ENCODE measurements around the gene LITAF. TPM values are rescaled to one million over a fixed set of nuclear protein-coding genes. Genes with fewer than 3 reads are reported as not detected.
"Not testable (repeated sequence)": the region's sequence is repeated elsewhere in the genome, so short reads cannot be mapped to it uniquely, and the experiment has no call there.

Gene LITAF
- total RNA-seq, 1 experiment from 2014 or later = 0.63 TPM

DNA sequence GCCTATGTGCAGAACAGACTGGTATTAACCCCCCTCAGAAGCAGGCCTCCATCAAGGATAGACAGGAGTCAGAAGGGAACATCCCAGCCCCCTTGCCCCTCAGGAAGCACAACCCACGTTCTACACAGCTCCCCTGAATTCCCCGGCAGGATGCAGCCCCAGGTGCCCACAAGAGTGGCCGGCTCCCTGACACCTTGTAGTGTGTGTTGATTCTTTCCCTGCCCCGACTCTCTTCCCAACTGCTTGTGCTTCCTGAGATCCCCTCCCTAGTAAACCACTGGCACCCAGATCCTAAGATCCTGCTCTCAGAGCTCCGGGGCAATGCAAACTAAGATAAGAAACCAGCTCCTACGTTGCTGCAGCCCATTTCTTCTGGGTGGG is 34.8 kb upstream of the LITAF start:
- no peak for DNase-seq (ENCODE audit: low read depth)

DNA sequence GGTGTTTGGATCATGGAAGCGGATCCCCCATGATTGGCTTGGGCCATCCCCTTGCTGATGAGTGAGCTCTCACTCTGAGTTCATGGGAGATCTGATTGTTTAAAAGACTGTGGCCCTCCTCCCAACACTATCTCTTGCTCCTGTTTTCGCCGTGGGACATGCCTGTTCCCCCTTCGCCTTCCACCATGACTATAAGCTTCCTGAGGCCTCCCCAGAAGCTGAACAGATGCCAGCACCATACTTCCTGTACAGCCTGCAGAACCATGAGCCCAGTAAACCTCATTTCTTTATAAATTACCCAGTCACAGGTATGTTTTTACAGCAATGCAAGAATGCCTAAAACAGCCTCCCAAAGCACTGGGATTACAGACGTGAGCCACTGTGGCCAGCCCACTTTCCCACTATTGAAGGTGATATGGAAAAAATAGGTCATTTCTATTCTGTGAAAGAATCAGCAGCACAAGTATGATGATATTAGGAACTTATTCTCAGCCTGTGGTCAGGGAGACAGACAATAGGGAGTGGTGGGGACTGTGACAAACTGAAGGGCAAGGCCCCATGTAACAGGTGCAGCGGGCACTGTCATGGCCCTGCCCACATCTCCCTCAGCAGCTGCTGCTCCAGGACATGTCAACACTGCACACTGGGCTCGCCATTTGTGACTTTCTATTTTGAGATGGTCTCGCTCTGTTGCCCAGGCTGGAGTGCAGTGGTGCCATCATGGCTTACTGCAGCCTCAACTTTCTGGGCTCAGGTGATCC is 33.7 kb upstream of the LITAF start:
- no peak for DNase-seq (ENCODE audit: low read depth)

DNA sequence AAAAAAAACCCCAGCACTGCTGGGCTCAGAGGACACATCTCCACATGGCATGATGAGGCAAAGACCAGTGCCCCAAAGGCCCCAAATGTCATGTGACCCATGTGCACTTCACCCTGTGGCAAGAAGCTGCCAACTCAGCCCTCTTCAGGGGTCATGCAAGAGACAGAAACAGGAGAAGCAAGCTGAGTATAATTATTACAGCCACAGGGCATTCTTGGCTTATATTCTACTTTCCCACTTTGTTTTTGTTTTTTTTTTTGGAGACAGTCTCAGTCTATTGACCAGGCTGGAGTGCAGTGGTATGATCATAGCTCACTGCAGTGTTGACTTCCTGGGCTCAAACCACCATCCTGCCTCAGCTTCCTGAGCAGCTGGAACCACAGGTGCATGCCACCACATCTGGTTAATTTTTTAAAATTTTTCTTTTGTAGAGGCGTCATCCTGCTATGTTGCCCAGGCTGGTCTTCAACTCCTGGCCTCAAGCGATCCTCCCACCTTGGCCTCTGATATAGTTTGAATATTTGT is 32.7 kb upstream of the LITAF start:
- DNase-seq (ENCODE audit: low read depth) = no peak

DNA sequence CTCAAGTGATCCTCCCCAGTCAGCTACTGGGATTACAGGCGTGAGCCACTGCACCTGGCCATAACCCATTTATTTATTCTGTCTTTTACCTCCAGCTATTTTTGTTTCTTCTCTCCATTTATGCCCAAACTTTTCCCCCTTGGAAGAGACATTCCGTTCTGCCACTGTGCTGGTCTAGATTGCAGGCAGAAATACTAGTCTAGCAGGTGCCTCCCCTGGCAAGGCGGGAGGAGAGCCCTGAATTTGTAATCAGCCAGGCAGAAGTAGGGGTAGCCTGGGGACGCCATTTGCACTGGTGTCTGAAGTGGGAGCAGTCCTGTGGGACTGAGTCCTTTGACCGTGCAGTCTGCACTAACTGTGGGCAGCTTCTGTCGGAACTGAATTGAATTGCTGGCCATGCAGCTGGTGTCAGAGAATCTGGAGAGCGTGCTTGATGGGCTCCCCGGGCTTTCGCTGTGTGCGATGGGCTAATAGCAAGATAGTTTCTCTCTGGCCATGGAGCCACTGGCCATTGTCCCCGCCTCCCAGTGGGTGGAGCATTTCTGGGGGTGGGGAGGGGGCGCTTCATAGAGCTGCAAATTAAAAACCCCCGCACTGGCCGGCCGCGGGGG is 31.5 kb upstream of the LITAF start:
- no peak for DNase-seq (ENCODE audit: low read depth)

DNA sequence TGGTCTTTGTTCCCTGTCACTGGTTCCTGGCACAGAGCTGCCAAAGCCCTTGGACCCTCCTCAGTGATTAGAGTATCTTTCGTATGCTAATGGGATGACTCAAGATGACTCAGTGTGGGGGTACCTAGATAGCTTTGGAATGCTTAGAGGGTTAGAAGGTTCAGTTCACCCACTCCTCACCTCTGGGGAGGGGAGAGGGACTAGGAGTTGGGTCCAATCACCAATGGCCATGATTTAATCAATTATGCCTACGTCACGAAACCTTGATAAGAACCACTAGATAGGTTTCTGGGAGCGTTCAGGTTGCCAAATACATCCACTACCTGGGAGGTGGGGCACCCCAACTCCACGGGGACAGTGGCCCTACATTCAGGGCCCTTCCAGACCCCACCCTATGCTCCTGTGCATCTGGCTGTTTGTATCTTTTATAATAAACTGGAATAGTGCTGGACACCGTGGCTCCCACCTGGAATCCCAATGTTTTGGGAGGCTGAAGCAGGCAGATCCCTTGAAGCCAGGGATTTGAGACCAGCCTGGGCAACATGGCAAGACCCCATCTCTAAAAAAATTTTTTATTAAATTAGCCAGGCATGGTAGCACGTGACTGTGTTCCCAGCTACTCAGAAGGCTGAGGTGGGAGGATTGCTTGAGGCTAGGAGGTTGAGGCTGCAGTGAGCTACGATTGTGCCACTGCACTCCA is 29.2 kb upstream of the LITAF start:
- no peak for DNase-seq (ENCODE audit: low read depth)

DNA sequence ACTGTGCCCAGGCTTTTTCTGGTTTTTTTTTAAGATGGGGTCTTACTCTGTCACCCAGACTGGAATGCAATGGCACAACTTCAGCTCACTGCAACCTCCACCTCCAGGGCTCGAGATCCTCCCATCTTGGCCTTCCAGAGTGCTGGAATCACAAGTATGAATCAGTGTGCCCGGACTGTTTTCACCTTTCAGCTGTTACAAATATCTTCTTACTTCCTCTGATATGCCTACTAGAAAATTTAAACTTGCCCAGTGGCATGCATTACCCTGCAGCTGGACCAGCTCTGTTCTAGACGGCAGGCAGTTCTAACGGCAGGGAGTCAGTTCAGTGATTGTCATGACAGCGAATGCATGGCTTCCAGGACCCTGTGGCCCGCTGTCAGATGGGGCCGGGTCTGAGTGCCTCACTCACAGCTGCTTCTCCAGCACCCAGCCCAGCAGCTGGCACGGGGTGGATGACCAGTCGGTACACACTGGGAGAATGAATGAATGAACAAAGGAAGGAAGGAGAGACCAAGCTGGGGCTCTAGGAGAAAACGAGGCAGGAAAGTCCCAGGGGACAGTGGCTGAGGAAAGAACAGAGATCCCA is 28.0 kb upstream of the LITAF start:
- peak; percentile 26 for DNase-seq (ENCODE audit: low read depth)

DNA sequence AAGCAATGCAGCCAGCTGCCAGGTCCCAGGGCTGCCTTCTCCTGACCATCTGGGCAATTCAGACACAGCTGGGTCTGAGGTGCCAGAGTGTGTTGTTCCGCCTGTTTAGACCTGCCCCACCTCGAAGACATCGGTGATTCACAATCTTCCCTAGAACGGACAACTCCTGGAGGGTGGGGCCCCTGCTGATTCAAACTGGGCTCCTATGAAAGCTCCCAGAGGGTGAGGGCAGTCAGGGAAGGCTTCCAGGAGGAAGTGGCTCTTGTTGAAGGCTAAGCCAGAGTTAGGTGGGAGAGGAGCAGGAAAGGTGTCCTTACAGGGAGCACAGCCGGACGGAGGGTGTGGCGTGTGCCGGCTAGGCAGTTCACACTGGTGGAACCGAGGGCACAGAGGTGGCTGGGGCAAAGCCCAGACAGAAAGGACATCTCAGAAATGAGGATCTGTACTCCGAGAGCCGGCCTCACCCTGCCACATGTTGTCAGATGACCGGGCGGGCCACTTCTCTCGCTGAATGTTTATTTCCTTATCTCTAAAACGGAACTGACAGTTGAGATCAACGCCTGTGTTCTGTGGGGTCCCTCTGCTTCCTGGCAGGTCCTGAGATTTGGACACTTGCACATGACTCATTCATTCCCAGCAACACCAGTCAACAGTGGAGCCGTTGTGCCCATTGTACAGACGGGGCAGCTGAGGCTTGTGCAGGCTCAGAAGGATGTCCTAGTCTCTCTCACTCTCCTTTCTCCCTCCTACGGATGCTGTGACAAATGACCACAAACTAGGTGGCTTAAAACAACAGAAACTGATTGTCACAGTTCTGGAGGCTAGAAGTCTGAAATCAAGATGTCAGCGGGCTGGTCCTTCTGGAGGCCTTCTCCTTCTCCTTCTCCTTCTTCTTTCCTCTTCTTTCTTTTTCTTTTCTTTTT is 26.9 kb upstream of the LITAF start:
- DNase-seq (ENCODE audit: low read depth) = no peak

DNA sequence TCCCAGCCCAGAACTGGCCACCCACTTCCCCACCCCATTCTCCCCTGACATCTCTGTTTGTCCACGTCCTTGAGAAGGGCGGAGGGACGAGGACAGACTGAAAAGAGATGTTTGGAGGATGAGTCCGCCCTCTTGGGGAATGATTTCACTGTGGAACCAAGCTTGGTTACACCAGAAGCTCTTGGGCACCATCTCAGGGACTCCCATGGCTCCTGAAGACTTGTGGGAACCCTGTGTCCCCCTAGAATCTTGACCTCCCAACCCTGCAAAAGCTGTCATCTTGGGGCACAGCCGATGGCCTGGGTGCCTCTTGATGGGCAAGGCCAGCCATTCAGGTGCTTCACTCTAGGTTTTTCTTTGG is 25.9 kb upstream of the LITAF start:
- DNase-seq (ENCODE audit: low read depth) = no peak

DNA sequence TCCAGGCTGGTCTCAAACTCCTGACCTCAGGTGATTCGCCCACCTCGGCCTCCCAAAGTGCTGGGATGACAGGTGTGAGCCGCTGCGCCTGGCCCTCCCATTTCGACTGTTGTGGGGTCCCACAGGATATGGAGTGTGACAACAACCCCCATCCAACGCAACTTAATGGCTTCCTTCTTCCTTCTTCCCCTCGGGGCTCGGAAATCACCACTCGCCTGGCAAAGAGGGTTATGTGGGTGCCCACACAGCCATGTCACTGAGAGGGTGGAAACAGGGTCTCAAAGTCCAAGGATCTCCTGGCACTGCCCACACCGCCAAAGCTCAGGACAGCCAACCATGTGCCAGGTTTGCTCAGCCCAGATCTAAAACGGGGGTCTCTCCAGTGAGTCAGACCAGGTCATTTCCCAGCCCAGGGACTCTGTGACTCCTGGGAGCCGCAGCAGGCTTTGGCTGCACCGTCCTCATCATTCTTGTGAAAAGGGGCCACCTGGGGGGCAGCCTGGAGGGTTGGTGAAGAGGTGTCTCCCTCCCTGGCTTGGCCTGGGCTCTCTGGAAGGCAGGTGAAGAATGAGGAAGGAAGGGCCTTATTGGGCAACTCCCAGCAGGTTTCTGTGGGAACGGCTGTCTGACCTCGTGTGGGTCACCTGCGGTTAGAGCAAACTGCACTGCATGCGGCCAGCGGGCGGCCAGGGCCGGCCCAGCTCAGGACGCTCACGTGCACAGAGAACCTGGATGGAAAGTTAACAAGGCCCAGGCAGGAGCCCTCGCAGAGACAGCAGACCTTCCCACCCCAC is 25.3 kb upstream of the LITAF start:
- DNase-seq (ENCODE audit: low read depth) = no peak

DNA sequence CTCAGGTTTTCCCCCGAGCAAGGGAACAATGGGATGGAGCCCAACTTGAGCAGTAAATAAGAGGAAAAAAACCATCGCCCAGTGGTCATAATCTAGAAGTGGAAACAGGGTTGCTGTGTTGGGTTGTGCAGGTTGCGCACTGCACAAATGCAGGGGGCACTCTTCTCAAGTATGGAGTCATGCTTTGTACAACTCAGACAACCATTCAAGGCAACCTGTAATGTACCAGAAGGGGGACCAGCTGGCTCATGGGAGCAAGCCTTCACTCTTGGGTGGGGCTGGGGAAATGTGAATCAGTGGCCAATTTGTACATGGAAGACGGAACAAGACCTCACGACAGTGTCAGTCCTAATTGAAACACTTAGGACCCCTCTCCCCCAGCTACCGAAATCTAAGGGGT is 23.9 kb upstream of the LITAF start:
- DNase-seq (ENCODE audit: low read depth) = no peak

DNA sequence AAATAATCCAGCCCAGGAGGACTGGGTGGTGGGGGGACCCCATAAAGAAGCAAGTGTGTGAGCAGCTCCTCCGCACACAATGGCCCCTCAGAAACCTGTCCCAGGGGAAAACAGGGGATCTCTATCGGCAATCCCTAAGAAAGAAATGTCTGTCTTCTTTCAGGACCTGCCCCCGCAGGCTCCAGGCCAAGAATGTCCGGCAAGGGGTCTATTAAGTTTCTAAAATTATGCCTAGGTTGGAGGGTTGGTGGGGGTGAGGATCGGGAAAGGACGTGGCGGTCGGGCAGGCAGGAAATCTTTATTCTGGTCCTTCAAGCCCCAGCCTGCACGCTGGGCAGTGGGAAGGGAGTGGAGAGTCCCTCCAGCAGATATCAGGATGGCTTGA is 23.4 kb upstream of the LITAF start:
- no peak for DNase-seq (ENCODE audit: low read depth)

DNA sequence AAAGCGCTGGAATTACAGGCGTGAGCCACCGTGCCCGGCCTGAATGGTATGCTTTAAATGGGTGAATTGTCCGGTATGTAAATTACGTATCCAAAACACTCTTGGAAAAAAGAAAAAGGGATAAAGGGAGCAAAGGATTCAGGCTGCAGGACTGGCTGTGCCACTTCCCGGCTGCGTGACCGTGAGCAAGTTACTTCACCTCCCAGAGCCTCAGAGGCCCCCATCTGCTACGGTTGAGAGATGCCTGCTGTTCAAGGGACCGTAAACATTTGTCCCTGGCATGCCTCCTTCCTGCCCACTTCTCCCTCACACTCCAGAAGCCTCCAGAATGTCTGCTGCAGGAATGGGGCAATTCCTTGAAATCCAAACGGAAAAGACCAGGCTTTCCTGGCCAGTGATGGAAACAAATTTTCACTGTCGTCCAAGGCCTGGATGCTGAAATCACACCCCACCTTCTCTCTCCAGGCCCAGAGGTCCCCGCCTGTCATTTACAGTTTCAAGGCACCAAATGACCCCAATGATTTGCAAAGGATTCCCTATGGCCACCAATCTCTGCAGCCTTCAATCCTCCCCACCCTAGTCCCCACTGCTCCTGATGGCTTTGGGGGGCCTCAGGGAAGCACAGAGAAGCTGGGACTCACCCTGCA is 22.9 kb upstream of the LITAF start:
- no peak for DNase-seq (ENCODE audit: low read depth)

DNA sequence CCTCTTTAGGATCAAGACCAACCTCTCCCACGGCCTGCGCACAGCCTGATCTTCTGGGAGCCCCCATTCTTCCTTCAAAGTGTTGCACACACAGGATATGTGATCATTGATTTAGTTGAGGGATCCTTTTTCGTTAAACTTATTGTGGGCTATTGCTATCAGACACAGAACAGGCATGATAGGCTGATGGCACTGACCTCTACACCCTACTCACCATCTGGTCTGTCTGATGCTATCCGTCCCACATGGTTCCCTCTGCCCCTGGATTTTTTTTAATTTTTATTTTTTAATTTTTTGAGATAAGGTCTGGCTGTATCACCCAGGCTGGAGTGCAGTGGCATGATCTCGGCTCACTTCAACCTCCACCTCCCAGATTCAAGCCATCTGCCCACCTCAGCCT is 19.2 kb upstream of the LITAF start:
- no peak for DNase-seq (ENCODE audit: low read depth)

DNA sequence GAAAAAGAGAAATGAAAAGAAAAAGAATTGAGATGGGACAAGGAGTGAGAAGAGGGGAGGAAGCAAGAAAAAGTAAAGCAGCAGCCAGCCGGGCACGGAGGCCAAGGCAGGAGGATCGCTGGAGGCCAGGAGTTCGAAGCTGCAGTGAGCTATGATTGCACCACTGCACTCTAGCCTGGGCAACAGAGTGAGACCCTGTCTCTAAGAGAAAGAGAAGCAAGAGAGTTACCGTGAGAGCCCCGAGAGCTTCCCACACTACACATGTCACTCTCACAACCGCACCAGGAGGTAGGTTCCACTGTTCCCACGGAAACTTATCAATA is 18.8 kb upstream of the LITAF start:
- DNase-seq (ENCODE audit: low read depth) = no peak

DNA sequence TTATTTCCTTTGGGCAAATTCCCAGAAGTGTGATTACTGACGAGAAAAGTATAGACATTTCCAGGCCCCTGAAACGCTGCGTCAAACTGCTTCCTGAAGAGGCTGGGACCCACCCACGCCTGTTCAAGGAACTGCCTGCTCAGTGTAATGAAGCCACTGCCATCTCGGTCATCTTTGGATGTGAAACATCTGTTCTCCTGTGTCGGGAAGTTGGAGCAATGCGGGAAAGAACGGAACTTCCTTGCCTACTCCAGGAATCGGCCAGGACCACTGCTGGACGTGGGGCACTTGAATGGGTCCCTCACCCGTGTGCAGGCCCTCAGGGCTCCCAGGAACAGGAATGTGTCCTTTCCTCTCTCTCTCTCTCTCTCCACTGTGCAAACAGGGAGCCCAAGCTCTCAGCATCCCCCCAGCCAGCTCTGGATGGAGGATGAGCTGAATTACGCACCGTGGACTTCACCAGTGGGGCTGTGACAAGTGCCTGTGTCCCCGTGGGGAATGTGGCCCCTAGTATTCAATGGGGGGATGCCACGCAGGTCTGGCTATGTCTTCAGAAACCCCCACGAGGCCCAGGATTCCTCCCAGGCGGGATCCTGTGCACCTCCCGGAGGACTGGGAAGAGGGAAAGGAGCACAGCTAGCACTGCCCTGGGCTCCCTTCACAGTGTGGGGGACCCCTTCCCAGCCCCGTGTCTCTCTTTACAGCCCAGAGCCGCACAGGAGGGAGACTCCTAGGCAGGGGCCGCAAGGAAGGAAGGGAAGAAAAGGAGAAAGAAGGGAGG is 18.3 kb upstream of the LITAF start:
- DNase-seq (ENCODE audit: low read depth) = no peak

DNA sequence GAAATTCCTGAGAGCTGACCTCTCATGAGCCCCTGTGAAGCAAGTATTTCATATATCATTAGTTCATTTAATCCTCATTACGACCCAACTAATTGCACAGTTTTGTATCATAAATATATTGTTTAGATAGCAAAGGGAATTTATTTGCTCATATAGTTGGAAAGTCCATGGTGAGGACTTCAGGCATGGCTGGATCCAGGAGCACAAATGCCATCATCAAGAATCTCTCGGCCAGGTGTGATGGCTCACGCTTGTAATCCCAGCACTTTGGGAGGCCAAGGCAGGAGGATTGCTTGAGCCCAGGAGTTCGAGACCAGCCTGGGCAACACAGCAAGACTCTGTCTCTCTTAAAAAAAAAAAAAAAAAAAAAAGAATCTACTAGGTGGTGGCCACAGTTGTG is 17.6 kb upstream of the LITAF start:
- DNase-seq (ENCODE audit: low read depth) = not testable (repeated sequence)

DNA sequence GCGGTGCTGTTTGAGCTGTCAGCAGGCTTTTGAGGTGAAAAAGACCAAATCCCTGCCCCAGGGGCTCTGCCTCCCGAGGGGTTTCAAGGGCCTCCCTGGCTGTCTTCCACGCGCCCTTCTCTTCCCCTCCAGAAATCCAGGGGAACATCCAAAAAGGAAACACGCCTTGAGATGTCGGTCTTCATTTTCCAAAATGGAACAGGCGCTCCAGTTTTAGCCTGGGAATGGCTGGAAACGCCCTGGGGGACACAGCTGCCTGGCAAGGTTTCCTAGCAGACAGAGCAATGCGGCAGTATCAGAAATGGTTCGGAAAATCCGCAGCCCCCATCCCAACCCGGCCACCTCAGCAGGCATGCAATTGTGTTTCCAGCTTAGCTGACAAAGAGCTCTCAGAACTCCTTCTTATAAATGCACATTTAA is 16.6 kb upstream of the LITAF start:
- DNase-seq (ENCODE audit: low read depth) = no peak

DNA sequence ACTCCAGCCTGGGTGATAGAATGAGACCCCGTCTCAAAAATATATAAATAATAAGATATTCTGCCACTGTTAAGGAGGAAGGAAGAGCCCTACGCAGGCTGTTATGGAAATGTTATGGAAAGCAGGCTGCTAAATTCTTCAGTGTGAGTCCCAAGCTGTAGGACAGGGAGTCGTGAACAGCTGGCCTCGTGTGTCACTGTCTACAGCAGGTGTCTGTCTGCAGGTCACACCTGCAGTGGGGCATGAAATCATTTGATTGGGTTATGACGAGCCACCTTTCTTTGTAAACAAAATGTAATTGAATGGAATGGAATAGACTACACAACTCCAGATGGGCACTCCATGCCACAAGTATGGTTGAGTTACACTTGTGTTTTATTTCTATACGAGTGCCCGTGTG is 15.6 kb upstream of the LITAF start:
- no peak for DNase-seq (ENCODE audit: low read depth)

DNA sequence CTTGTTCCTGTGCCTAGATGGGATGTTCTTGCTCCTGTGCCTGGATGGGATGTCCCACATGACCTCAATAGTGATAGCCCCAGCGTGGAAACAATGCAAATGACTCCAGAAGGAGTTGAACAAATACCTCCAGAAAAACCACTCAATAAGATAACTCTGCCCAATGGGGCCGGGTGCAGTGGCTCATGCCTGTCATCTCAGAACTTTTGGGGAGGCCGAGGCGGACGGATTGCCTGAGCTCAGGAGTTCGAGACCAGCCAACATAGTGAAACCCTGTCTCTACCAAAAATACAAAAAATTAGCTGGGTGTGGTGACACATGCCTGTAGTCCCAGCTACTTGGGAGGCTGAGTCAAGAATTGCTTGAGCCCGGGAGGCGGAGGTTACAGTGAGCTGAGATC is 15.2 kb upstream of the LITAF start:
- DNase-seq (ENCODE audit: low read depth) = no peak
